A549 (cell line): ENCODE measurements around the gene RNF34. TPM values are rescaled to one million over a fixed set of nuclear protein-coding genes. Genes with fewer than 3 reads are reported as not detected.

ENCODE experiments used
- ATAC-seq, 2 experiments: fragments of 200-7000 bp in 1 of 2; fragments of >200 bp in 1 of 2; cut with Nextera tagmentation in 1 of 2; cut with Tn5 transposase in 1 of 2; 3 replicates each; pipeline versions ENCODE4 v1.8.0 to v1.9.1; 2018 to 2020; ENCODE audit warnings: mild to moderate bottlenecking in 1 of 2, moderate library complexity in 1 of 2
- CTCF ChIA-PET: fragments of 300-600 bp; sonication (Branson Sonifier 250); formaldehyde crosslinking; extraction: SDS; loops from one replicate; lab custom pipeline; 2021; ENCODE audit warnings: antibody characterized with exemption, inconsistent platforms; lab: Yijun Ruan, JAX
- POLR2A ChIA-PET: fragments of 350-600 bp; formaldehyde crosslinking; extraction: SDS; loops from one replicate; lab custom pipeline; 2021; ENCODE audit warnings: antibody characterized with exemption, inconsistent platforms; lab: Yijun Ruan, JAX
- DNase-seq, 2 experiments: peaks; one replicate each; pipeline versions ENCODE4 v3.0.0 to v3.0.0-alpha.2; 2011 to 2016; ENCODE audit warnings: low read depth in 1 of 2, low spot score in 1 of 2
- FAIRE-seq: peaks from 2 replicates; lab custom pipeline; 2011; peaks lifted over from hg19 to GRCh38; lab: Jason Lieb, UNC
- H3K27ac ChIP-seq, 2 experiments: fragments of >200 bp; sonication (Bioruptor Twin); formaldehyde crosslinking; 3 replicates each; pipeline ENCODE4 v1.5.1; 2016 to 2017
- H3K4me1 ChIP-seq: fragments of >200 bp; sonication (Bioruptor Twin); formaldehyde crosslinking; 3 replicates; pipeline ENCODE4 v1.6.1; 2016
- H3K4me2 ChIP-seq: fragments of >200 bp; sonication (Bioruptor Twin); formaldehyde crosslinking; 3 replicates; pipeline ENCODE4 v1.6.1; 2016
- H3K4me3 ChIP-seq: fragments of >200 bp; sonication (Bioruptor Twin); formaldehyde crosslinking; 3 replicates; pipeline ENCODE4 v1.5.1; 2016
- H3K9me3 ChIP-seq: fragments of >200 bp; sonication (Bioruptor Twin); formaldehyde crosslinking; 3 replicates; pipeline ENCODE4 v1.6.1; 2016
- CBX2 ChIP-seq: fragments of 200-600 bp; sonication (generic); IDR thresholded peaks from 2 replicates; pipeline ENCODE4 v1.6.1; 2016; ENCODE audit warnings: low read depth, mild to moderate bottlenecking, borderline replicate concordance
- CHD4 ChIP-seq: fragments of 200-600 bp; sonication (generic); IDR thresholded peaks from 2 replicates; pipeline ENCODE4 v1.6.1; 2016; ENCODE audit warnings: antibody characterized with exemption, mild to moderate bottlenecking, borderline replicate concordance
- CTCF ChIP-seq: fragments of >200 bp; sonication (Bioruptor Twin); formaldehyde crosslinking; IDR thresholded peaks from 3 replicates; pipeline ENCODE4 v1.5.1; 2016
- ELK1 ChIP-seq: fragments of 150-350 bp; IDR thresholded peaks from 2 replicates; pipeline ENCODE4 v1.6.1; 2014; ENCODE audit warnings: low read depth, mild to moderate bottlenecking, low read length
- FOXS1 ChIP-seq: fragments of 250-450 bp; sonication (Bioruptor Pico); IDR thresholded peaks from 2 replicates; pipeline ENCODE4 v1.5.0; 2020; ENCODE audit warnings: mild to moderate bottlenecking, moderate library complexity
- GATA3 ChIP-seq: IDR thresholded peaks from 2 replicates; pipeline ENCODE4 v1.6.1; 2012; ENCODE audit warnings: borderline replicate concordance
- HES2 ChIP-seq: fragments of >200 bp; sonication (Bioruptor Twin); formaldehyde crosslinking; IDR thresholded peaks from 2 replicates; pipeline ENCODE4 v1.6.1; 2016
- HOXB13 ChIP-seq: fragments of 250-450 bp; sonication (Bioruptor Pico); IDR thresholded peaks from 2 replicates; pipeline ENCODE4 v1.5.0; 2020; ENCODE audit warnings: low read depth, mild to moderate bottlenecking, moderate library complexity
- HOXB5 ChIP-seq: fragments of 250-450 bp; sonication (Bioruptor Pico); IDR thresholded peaks from 2 replicates; pipeline ENCODE4 v1.5.0; 2020; ENCODE audit warnings: mild to moderate bottlenecking, moderate library complexity
- JUNB ChIP-seq: fragments of >200 bp; sonication (Bioruptor Twin); formaldehyde crosslinking; IDR thresholded peaks from 2 replicates; pipeline ENCODE4 v1.6.1; 2016
- KDM5A ChIP-seq: fragments of 200-600 bp; sonication (generic); IDR thresholded peaks from 2 replicates; pipeline ENCODE4 v1.6.1; 2016; ENCODE audit warnings: antibody characterized with exemption, mild to moderate bottlenecking
- NFE2L2 ChIP-seq: fragments of 150-350 bp; conservative IDR thresholded peaks from 2 replicates; pipeline ENCODE4 v1.6.1; 2014; ENCODE audit warnings: low read length
- NPAS2 ChIP-seq: fragments of 250-450 bp; sonication (Bioruptor Pico); IDR thresholded peaks from 2 replicates; pipeline ENCODE4 v1.8.0; 2022; ENCODE audit warnings: mild to moderate bottlenecking, moderate library complexity, borderline replicate concordance
- RARB ChIP-seq: fragments of 250-450 bp; sonication (Bioruptor Pico); IDR thresholded peaks from 2 replicates; pipeline ENCODE4 v1.8.0; 2021; ENCODE audit warnings: mild to moderate bottlenecking, moderate library complexity
- REST ChIP-seq: fragments of 200-600 bp; sonication (generic); IDR thresholded peaks from 2 replicates; pipeline ENCODE4 v1.6.1; 2016; ENCODE audit warnings: antibody characterized with exemption, mild to moderate bottlenecking, moderate library complexity
- RFX5 ChIP-seq: fragments of 450-650 bp; IDR thresholded peaks from 2 replicates; pipeline ENCODE4 v1.7.1; 2014; ENCODE audit warnings: antibody characterized with exemption, mild to moderate bottlenecking, moderate library complexity
- RNF2 ChIP-seq: fragments of 200-600 bp; sonication (generic); IDR thresholded peaks from 2 replicates; pipeline ENCODE4 v1.6.1; 2016; ENCODE audit warnings: low read depth, mild to moderate bottlenecking, antibody characterized with exemption, moderate library complexity, borderline replicate concordance
- TP53 ChIP-seq: fragments of 250-450 bp; sonication (Bioruptor Pico); IDR thresholded peaks from 2 replicates; pipeline ENCODE4 v1.5.0; 2021; ENCODE audit warnings: mild to moderate bottlenecking, moderate library complexity
- ZC3H11A ChIP-seq: fragments of 450-650 bp; IDR thresholded peaks from 2 replicates; pipeline ENCODE4 v1.6.1; 2014; ENCODE audit warnings: antibody characterized with exemption, mild to moderate bottlenecking
- ZSCAN20 ChIP-seq: fragments of 250-450 bp; sonication (Bioruptor Pico); IDR thresholded peaks from 2 replicates; pipeline ENCODE4 v1.8.0; 2022; ENCODE audit warnings: mild to moderate bottlenecking, moderate library complexity
- WGBS: methylation state at CpG from one replicate; pipeline ENCODE4 v1.1.6; 2017; ENCODE audit errors: missing lambda C conversion rate; 5-methylcytosine and 5-hydroxymethylcytosine counted together
- polyA plus RNA-seq, 4 experiments: library from polyadenylated mRNA; depleted of rRNA in 3 of 4; stranded (reverse); fragments of >200 nt; fragmentation: RNase III in 1 of 4; extraction: RNeasy Plus Mini Kit Qiagen cat#74134 plus additional on column Dnase treatment in 1 of 4; gene quantifications; 2 replicates in 3 of 4; 3 replicates in 1 of 4; pipeline ENCODE4 v1.2.3, GENCODE V29; 2011 to 2017

The RNF34 gene
- polyA plus RNA-seq, 2 of the 4 experiments (the other 2 are of a cell fraction): 44.5 to 59.4 TPM

- no peak overlapping the region for H3K27ac ChIP-seq
- CTCF ChIA-PET: interaction anchor here (1.1 to 9.3 kb wide), 4 partner anchors 8 to 23 kb away, joined by 3 to 75 read pairs (median 4); no protein-coding TSS in a partner anchor
- WGBS: 86% methylated on average over 22 of the region's 23 CpGs
- no peak for FAIRE-seq
- no peak overlapping the region for H3K4me3 ChIP-seq
- no peaks in the 10 kb centered on the region for H3K4me1 ChIP-seq
- no peaks in the 10 kb centered on the region for H3K9me3 ChIP-seq
- no peak for DNase-seq
- TF ChIP-seq FOXS1 (CRISPR knock-in tag) (no peak), TP53 (no peak), RARB (CRISPR knock-in tag) (no peak), ZSCAN20 (no peak), HOXB5 (CRISPR knock-in tag) (no peak), NFE2L2 (no peak), JUNB (no peak), HOXB13 (CRISPR knock-in tag) (no peak), KDM5A (no peak), NPAS2 (CRISPR knock-in tag) (no peak), CBX2 (no peak), GATA3 (no peak)
- H3K4me2 ChIP-seq: no peak overlapping the region
- no peak for ATAC-seq
- POLR2A ChIA-PET: no interaction called here
Measured at GRCh38 chr12:121455766-121456420, 56.0 kb downstream of the RNF34 start.

- no peaks in the 10 kb centered on the region for H3K4me1 ChIP-seq
- ATAC-seq (no peak), DNase-seq (no peak), FAIRE-seq (no peak)
- WGBS: 86% methylated on average over 8 of the region's 8 CpGs
- no peak overlapping the region for H3K4me3 ChIP-seq
- H3K4me2 ChIP-seq: no peak overlapping the region
- ChIA-PET CTCF (interaction anchor here (0.5 to 9.3 kb wide), 5 partner anchors 8 to 144 kb away, joined by 3 to 75 read pairs (median 4); no protein-coding TSS in a partner anchor), POLR2A (no interaction called here)
- no peak overlapping the region for H3K27ac ChIP-seq
- H3K9me3 ChIP-seq: no peaks in the 10 kb centered on the region
- TF ChIP-seq GATA3 (no peak), RARB (CRISPR knock-in tag) (no peak), HES2 (no peak), RNF2 (no peak), KDM5A (no peak), CHD4 (no peak), REST (no peak), ZSCAN20 (no peak), ZC3H11A (no peak), ELK1 (no peak), RFX5 (no peak), CTCF (no peak)
Measured at GRCh38 chr12:121456551-121456950, 56.6 kb downstream of the RNF34 start.
